ENCODE data around the gene RBSN. TPM values are rescaled to one million over a fixed set of nuclear protein-coding genes. Genes with fewer than 3 reads are reported as not detected.
A peak's percentile ranks its signal among the peaks of the same experiment; 100 is the strongest.

RBSN gene
- total RNA-seq, 1 donor from 2014 or later: 35.4 TPM

DNA sequence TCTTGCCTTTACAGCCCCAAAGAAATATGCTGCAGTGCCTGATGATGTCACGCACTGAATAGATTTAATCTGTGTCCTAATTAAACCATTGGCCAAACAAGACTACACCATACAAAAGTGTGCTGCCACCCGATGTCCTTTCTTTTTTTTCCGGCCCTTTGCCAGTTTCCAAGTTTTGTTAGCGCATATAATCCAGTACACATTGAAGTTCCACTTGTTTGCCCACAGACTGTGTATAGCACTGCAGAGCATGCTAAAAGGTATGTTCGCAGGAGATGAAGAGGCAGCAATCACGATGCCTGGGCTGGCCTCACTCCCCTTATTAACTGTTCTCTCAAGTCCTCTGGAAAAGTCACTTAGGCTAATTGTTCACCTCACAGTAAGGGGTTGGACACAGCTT, 60.6 kb downstream of the RBSN start:
- H4K20me1 ChIP-seq (ENCODE audit: low read depth): peaks cover 12% of the 10 kb centered on the region
- H3K9me3 ChIP-seq (ENCODE audit: low read depth): no peaks in the 10 kb centered on the region
- Mint-ChIP-seq H3K27ac (no peak overlapping the region), H3K4me1 (peaks cover 6% of the 10 kb centered on the region), H3K4me3 (no peak overlapping the region), H3K27me3 (ENCODE audit: insufficient read depth, low read depth) (peaks cover 6% of the 10 kb centered on the region), H3K9me3 (no peaks in the 10 kb centered on the region), H3K36me3 (peaks cover 28% of the 10 kb centered on the region)
- H3K27ac ChIP-seq: peak overlapping the region; percentile 70
- peaks cover 18% of the 10 kb centered on the region for H3K4me1 ChIP-seq
- peaks cover 23% of the 10 kb centered on the region for H3F3A ChIP-seq (ENCODE audit: low read depth)
- no peak overlapping the region for H3K4me3 ChIP-seq
- peak; percentile 44 for DNase-seq (ENCODE audit: low spot score)
- no peaks in the 10 kb centered on the region for H3K27me3 ChIP-seq
- peaks cover 8% of the 10 kb centered on the region for H3K36me3 ChIP-seq
- no peak overlapping the region for H3K9ac ChIP-seq
- no peaks in the 10 kb centered on the region for H3K79me2 ChIP-seq (ENCODE audit: low read depth)
- H3K4me2 ChIP-seq: peak overlapping the region; percentile 35
- no peak for TF ChIP-seq EZH2phosphoT487 (IDR thresholded peaks at IDR 0.05)
- TF ChIP-seq EZH2 (IDR thresholded peaks at IDR 0.05): no peak
- TF ChIP-seq, protein P1, sequence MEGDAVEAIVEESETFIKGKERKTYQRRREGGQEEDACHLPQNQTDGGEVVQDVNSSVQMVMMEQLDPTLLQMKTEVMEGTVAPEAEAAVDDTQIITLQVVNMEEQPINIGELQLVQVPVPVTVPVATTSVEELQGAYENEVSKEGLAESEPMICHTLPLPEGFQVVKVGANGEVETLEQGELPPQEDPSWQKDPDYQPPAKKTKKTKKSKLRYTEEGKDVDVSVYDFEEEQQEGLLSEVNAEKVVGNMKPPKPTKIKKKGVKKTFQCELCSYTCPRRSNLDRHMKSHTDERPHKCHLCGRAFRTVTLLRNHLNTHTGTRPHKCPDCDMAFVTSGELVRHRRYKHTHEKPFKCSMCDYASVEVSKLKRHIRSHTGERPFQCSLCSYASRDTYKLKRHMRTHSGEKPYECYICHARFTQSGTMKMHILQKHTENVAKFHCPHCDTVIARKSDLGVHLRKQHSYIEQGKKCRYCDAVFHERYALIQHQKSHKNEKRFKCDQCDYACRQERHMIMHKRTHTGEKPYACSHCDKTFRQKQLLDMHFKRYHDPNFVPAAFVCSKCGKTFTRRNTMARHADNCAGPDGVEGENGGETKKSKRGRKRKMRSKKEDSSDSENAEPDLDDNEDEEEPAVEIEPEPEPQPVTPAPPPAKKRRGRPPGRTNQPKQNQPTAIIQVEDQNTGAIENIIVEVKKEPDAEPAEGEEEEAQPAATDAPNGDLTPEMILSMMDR (IDR thresholded peaks at IDR 0.05): no peak
- H2AFZ ChIP-seq (replicated peaks): no peak overlapping the region

DNA sequence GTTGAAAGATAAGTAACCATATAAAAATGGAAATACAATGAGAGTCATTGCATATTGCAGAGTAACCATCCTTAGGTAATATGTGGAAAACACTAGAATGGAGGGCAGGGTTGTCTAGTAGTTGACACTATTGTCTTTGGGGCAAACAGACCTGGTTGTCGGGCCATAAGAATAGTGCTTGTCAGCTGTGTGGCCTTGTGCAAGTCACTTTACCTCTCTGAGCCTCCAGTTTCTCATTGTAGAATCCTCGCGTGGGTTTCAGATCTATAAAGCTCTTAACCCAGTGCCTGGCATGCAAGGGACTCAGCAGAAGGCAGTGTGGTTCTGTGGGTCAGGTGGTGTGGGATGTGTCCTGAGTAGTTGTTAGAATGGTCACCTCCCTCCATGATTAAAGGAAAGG, 65.8 kb downstream of the RBSN start:
- Histone ChIP-seq H3K9me3 (ENCODE audit: low read depth) (no peaks in the 10 kb centered on the region), H2AFZ (replicated peaks) (no peak overlapping the region), H3K4me2 (no peak overlapping the region), H3K79me2 (ENCODE audit: low read depth) (no peaks in the 10 kb centered on the region), H3F3A (ENCODE audit: low read depth) (peaks cover 8% of the 10 kb centered on the region), H3K27ac (no peak overlapping the region), H3K4me1 (peaks cover 5% of the 10 kb centered on the region), H3K4me3 (no peak overlapping the region), H3K36me3 (no peaks in the 10 kb centered on the region), H3K9ac (no peak overlapping the region), H4K20me1 (ENCODE audit: low read depth) (peaks cover 5% of the 10 kb centered on the region), H3K27me3 (no peaks in the 10 kb centered on the region)
- H3K4me1 Mint-ChIP-seq: peaks cover 2% of the 10 kb centered on the region
- TF ChIP-seq EZH2 (IDR thresholded peaks at IDR 0.05): no peak
- TF ChIP-seq EZH2phosphoT487 (IDR thresholded peaks at IDR 0.05): no peak
- TF ChIP-seq, protein P1 (IDR thresholded peaks at IDR 0.05): no peak
- no peaks in the 10 kb centered on the region for H3K9me3 Mint-ChIP-seq
- peaks cover 4% of the 10 kb centered on the region for H3K27me3 Mint-ChIP-seq (ENCODE audit: insufficient read depth, low read depth)
- peaks cover 22% of the 10 kb centered on the region for H3K36me3 Mint-ChIP-seq
- no peak overlapping the region for H3K27ac Mint-ChIP-seq
- no peak overlapping the region for H3K4me3 Mint-ChIP-seq
- DNase-seq (ENCODE audit: low spot score): no peak

DNA sequence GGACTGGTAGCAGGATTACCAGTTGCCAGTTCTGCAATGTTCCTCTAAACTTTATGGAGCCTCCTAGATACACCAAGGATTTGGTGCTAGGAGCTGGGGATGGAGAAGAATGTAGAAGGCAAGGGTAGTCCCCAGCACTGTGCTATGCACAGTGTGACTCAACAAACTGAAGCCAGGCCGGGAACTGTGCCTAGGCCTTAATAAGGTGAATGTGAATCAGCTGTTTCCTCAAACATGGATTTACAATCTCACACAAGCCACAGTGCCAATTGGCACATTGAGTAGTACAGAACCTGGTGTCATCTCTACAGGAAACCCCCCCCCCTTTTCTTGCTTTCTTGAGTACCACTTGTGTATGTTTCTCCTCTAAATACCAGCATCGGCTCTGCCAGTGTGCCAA, 66.3 kb downstream of the RBSN start:
- Histone ChIP-seq H2AFZ (replicated peaks) (no peak overlapping the region), H3K27ac (no peak overlapping the region), H3K9ac (no peak overlapping the region), H3K4me2 (no peak overlapping the region), H3K4me3 (no peak overlapping the region), H3F3A (ENCODE audit: low read depth) (peaks cover 3% of the 10 kb centered on the region), H3K79me2 (ENCODE audit: low read depth) (no peaks in the 10 kb centered on the region), H3K4me1 (peaks cover under 1% of the 10 kb centered on the region), H4K20me1 (ENCODE audit: low read depth) (peaks cover under 1% of the 10 kb centered on the region), H3K27me3 (no peaks in the 10 kb centered on the region), H3K9me3 (ENCODE audit: low read depth) (no peaks in the 10 kb centered on the region), H3K36me3 (no peaks in the 10 kb centered on the region)
- H3K4me3 Mint-ChIP-seq: no peak overlapping the region
- H3K27me3 Mint-ChIP-seq (ENCODE audit: insufficient read depth, low read depth): peaks cover 4% of the 10 kb centered on the region
- no peak for DNase-seq (ENCODE audit: low spot score)
- H3K9me3 Mint-ChIP-seq: no peaks in the 10 kb centered on the region
- TF ChIP-seq EZH2phosphoT487 (IDR thresholded peaks at IDR 0.05) (no peak), EZH2 (IDR thresholded peaks at IDR 0.05) (no peak)
- TF ChIP-seq, protein P1 (IDR thresholded peaks at IDR 0.05): no peak
- no peak overlapping the region for H3K27ac Mint-ChIP-seq
- H3K36me3 Mint-ChIP-seq: peaks cover 22% of the 10 kb centered on the region
- no peaks in the 10 kb centered on the region for H3K4me1 Mint-ChIP-seq
